Activated T-helper 9 cell treated with anti-CD3 and anti-CD28 coated beads, Interleukin-2, amount 50 U/mL, for 16 hours (primary cell): ENCODE results near the gene PEX5L.

ENCODE experiments used
- DNase-seq: peaks from one replicate; pipeline ENCODE4 v3.0.0-alpha.2; 2020; ENCODE audit warnings: low read depth

Gene PEX5L

DNA sequence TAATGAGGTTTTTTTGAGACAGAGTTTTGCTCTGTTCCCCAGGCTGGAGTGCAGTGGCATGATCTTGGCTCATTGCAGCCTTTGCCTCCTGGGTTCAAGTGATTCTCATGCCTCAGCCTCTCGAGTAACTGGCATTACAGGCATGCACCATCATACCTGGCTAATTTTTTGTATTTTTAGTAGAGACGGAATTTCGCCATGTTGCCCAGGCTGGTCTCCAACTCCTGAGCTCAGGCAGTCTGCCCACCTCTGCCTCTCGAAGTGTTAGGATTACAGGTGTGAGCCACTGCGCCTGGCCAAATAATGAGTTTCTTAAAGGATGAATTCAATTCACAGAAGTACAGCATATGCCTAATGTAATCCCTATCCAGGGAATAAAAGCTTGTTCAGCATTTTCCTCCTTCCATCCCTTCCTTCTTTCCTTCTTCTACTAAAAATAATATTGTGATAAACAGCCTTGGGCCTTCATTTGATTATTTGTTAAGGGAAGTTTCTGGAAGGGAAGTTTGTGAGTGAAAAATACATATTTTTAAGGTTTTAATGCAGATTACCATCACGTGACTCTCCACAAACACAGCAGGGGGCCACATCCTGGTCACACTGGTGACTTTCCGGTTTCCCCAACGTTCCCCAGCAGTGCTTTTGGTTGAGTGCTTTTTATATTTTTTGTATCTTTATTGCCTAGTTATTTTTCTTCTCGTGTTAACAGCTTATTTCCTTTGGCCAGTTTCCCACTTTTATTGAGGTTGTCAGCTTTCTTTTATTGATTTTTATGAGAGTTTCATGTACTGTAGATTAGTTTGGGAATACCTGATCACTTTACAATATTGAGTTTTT lies 267.1 kb downstream of the PEX5L start:
- no peak for DNase-seq

DNA sequence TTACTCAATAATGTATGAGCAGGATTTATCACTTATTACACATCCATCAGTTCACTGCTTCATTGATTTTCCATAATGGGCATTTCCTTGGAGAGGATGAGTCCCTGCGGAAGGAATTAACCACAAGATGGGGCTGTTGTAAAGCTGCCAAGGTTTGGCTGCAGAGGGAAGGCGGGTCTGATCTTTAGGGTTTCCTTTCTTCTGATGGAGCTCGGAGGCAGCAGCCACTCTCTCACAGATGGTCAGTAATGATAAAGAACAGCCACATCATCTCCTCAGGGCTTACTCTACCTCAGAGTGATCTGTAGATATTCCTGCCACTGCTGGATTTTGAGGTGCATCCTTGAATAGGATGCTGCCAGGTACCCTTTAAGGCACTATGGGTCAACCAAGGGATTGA lies 268.7 kb downstream of the PEX5L start:
- DNase-seq, result no peak

DNA sequence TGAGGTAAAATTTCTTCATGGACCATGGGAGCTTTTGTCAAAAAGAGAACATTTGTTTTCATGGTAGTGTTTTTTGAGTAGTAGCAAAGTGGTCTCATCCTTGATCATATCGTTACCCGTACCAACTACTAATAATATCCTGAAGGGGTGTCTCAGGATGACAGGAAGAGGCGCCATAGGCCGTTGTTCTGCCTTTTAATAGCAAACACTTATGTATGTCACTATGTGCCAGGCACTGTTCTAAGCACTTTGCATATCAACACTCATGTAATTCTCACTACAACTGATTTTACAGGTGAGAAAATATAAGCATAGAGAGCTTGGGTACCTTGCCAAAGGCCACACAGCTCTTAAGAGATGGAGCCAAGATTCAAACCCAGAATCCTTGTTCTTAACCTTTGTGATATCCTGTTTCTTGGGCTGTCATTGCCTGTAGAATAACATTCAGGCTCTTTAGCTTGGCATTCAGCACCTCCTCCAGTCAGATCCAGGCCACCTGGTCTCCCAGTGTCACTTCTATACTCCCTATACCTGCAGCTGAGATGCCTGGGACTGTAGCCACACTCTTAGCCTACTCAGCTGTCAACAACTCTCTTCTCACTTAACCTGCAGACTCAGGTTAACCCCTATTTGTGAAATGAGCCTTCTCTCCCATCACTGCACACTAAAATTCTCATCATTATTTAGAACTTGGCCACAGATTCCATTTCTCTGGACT lies 270.2 kb downstream of the PEX5L start:
- DNase-seq, result no peak

DNA sequence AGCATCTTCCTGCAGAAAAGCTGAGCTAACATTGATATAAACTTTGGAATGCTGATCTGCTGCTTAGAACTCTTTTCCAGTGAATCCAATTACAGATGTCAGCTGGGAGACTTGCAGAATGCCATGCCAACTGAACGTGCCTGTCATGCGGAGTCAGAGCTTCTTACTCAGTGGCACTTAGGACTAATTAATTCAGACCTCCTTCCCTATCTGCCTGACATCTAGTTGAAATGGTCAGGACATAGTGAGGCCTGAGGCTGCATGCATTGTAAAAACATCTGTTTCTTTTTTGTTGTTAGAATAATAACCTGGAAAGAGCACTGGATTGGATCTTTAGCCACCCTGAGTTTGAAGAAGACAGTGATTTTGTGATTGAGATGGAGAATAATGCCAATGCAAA lies 271.3 kb downstream of the PEX5L start:
- no peak for DNase-seq

DNA sequence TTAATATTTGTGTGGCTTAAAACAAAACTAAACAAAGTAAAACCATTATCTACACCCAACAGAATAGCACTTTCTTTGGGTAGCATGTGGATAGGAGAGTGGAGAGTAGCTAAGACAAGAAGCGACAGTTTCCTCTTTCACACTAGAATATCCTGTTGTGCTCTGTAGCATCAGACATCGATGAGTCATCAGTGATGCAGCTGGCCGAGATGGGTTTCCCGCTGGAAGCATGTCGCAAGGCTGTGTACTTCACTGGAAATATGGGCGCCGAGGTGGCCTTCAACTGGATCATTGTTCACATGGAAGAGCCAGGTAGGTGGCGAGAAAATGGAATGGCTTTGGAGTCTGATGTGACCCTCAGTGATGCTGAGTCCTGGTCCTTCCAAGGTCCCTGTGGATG lies 275.8 kb downstream of the PEX5L start:
- DNase-seq, result no peak

DNA sequence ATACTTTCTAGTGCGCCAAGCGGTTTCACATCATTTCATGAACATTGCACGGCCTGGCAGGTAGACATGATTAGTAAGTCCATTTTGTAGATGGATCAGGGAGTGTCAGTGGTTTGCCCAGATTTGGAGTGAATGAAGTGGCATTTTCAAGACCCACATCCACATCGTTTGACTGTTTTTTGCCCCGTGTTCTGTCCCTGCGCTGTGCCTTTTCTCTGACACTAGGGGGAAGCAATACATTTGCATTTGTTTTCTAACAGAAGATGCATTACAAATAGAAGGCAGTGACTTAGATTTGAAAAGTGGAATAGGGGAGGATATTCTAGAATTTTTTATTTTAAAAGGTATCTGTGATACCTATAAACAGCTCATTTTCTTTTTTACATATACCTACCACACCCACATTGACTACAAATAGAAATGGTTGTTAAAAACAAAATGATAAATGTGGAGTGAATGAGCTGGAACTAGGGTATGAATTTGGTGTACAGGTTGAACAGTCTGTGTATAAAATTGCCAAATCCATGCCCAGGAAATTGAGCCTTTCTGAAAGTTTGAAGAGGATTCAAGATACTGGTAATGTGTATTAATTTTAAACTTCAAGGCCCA lies 285.9 kb downstream of the PEX5L start:
- DNase-seq, result no peak

DNA sequence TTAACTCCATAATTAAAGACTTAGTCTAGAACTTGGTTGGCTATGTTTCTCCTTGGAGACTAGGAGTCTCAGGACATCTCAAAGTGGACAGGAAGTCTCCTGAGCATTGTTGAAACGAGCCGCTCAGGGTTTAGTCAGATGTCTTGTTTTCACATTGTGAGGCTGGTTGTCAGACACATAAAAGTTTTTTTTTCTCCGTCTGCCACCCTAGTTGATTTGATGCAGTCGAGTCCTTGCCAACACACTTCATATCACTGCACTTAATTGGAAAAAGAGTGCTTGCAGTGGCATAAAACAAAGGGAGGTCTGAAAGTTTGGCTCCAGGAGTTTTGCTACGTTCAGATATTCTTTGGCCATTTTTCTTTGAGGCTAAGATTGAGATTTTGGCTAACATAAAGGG lies 291.0 kb downstream of the PEX5L start:
- DNase-seq, result no peak

DNA sequence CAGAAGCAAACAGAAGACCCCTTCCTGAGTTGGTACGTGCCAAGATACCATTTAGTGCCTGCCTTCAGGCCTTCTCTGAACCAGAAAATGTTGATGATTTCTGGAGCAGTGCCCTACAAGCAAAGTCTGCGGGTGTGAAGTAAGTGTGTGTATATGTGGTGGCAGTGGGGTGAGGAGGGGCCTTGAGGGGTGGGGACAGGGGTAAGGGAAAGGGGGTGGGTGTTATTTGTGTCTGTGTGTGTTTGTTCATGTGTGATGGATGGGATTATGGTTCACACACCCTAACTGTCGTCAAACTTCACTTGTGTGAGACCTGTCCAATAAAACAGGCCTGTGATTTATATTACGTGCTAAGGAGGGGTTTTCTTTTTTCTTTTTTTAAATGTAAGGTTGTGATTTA lies 291.7 kb downstream of the PEX5L start:
- no peak for DNase-seq
